ENCODE results near the gene RTN4RL1.

Gene RTN4RL1

GRCh38 chr17:1941272-1942065 is 83.7 kb downstream of the RTN4RL1 start:
- no peak overlapping the region for H3K27ac ChIP-seq (ENCODE audit: low read depth, low read length)
- no peaks in the 10 kb centered on the region; the same call in 1 of the 2 replicates for H3K27me3 ChIP-seq (ENCODE audit: control insufficient read depth, insufficient read depth, low read length)
- no peaks in the 10 kb centered on the region for H3K4me1 ChIP-seq (ENCODE audit: control insufficient read depth, insufficient read depth, low read length)
- no peaks in the 10 kb centered on the region for H3K36me3 ChIP-seq (ENCODE audit: control insufficient read depth, insufficient read depth, low read length)
- no peak overlapping the region for H3K9ac ChIP-seq (ENCODE audit: low read length)
- H3K4me3 ChIP-seq (ENCODE audit: low read depth, low read length): no peak overlapping the region
- no peaks in the 10 kb centered on the region for H3K9me3 ChIP-seq (ENCODE audit: control insufficient read depth, insufficient read depth, low read depth, low read length)

- H3K27ac ChIP-seq (ENCODE audit: low read depth, low read length): no peak overlapping the region
Measured at GRCh38 chr17:1940810-1941185, 84.3 kb downstream of the RTN4RL1 start.

GRCh38 chr17:1939981-1940809 is 84.9 kb downstream of the RTN4RL1 start:
- Histone ChIP-seq H3K27ac (ENCODE audit: low read depth, low read length) (no peak overlapping the region), H3K9ac (ENCODE audit: low read length) (no peak overlapping the region), H3K4me1 (ENCODE audit: control insufficient read depth, insufficient read depth, low read length) (no peaks in the 10 kb centered on the region)

More at GRCh38 chr17:1940810-1941185, 84.3 kb downstream of the RTN4RL1 start:
- H3K9ac ChIP-seq (ENCODE audit: low read length): no peak overlapping the region
- no peaks in the 10 kb centered on the region; the same call in 1 of the 2 replicates for H3K27me3 ChIP-seq (ENCODE audit: control insufficient read depth, insufficient read depth, low read length)
- H3K9me3 ChIP-seq (ENCODE audit: control insufficient read depth, insufficient read depth, low read depth, low read length): no peaks in the 10 kb centered on the region
- H3K4me1 ChIP-seq (ENCODE audit: control insufficient read depth, insufficient read depth, low read length): no peaks in the 10 kb centered on the region
- H3K4me3 ChIP-seq (ENCODE audit: low read depth, low read length): no peak overlapping the region
- H3K36me3 ChIP-seq (ENCODE audit: control insufficient read depth, insufficient read depth, low read length): no peaks in the 10 kb centered on the region

GRCh38 chr17:1937461-1937860 is 87.7 kb downstream of the RTN4RL1 start:
- no peak overlapping the region for H3K27ac ChIP-seq (ENCODE audit: low read depth, low read length)
- H3K36me3 ChIP-seq (ENCODE audit: control insufficient read depth, insufficient read depth, low read length): no peaks in the 10 kb centered on the region
- no peak overlapping the region for H3K9ac ChIP-seq (ENCODE audit: low read length)
- peaks cover 5% of the 10 kb centered on the region; the same call in 1 of the 2 replicates for H3K27me3 ChIP-seq (ENCODE audit: control insufficient read depth, insufficient read depth, low read length)
- H3K4me3 ChIP-seq (ENCODE audit: low read depth, low read length): no peak overlapping the region
- no peaks in the 10 kb centered on the region for H3K4me1 ChIP-seq (ENCODE audit: control insufficient read depth, insufficient read depth, low read length)
- H3K9me3 ChIP-seq (ENCODE audit: control insufficient read depth, insufficient read depth, low read depth, low read length): no peaks in the 10 kb centered on the region

More at GRCh38 chr17:1939981-1940809, 84.9 kb downstream of the RTN4RL1 start:
- no peaks in the 10 kb centered on the region for H3K9me3 ChIP-seq (ENCODE audit: control insufficient read depth, insufficient read depth, low read depth, low read length)
- H3K4me3 ChIP-seq (ENCODE audit: low read depth, low read length): no peak overlapping the region
- no peaks in the 10 kb centered on the region for H3K36me3 ChIP-seq (ENCODE audit: control insufficient read depth, insufficient read depth, low read length)
- no peaks in the 10 kb centered on the region; the same call in 1 of the 2 replicates for H3K27me3 ChIP-seq (ENCODE audit: control insufficient read depth, insufficient read depth, low read length)

GRCh38 chr17:1936766-1937165 is 88.4 kb downstream of the RTN4RL1 start:
- Histone ChIP-seq H3K27ac (ENCODE audit: low read depth, low read length) (no peak overlapping the region), H3K36me3 (ENCODE audit: control insufficient read depth, insufficient read depth, low read length) (no peaks in the 10 kb centered on the region), H3K9ac (ENCODE audit: low read length) (no peak overlapping the region), H3K4me1 (ENCODE audit: control insufficient read depth, insufficient read depth, low read length) (peaks cover 7% of the 10 kb centered on the region; the same call in 1 of the 2 replicates), H3K27me3 (ENCODE audit: control insufficient read depth, insufficient read depth, low read length) (peaks cover 5% of the 10 kb centered on the region; the same call in 1 of the 2 replicates), H3K9me3 (ENCODE audit: control insufficient read depth, insufficient read depth, low read depth, low read length) (no peaks in the 10 kb centered on the region), H3K4me3 (ENCODE audit: low read depth, low read length) (no peak overlapping the region)

GRCh38 chr17:1934901-1935300 is 90.2 kb downstream of the RTN4RL1 start:
- Histone ChIP-seq H3K27me3 (ENCODE audit: control insufficient read depth, insufficient read depth, low read length) (peaks cover 16% of the 10 kb centered on the region), H3K9me3 (ENCODE audit: control insufficient read depth, insufficient read depth, low read depth, low read length) (no peaks in the 10 kb centered on the region), H3K4me1 (ENCODE audit: control insufficient read depth, insufficient read depth, low read length) (peaks cover 7% of the 10 kb centered on the region; the same call in 1 of the 2 replicates), H3K27ac (ENCODE audit: low read depth, low read length) (no peak overlapping the region), H3K36me3 (ENCODE audit: control insufficient read depth, insufficient read depth, low read length) (no peaks in the 10 kb centered on the region), H3K4me3 (ENCODE audit: low read depth, low read length) (no peak overlapping the region), H3K9ac (ENCODE audit: low read length) (no peak overlapping the region)

GRCh38 chr17:1933875-1934715 is 91.0 kb downstream of the RTN4RL1 start:
- H3K27me3 ChIP-seq (ENCODE audit: control insufficient read depth, insufficient read depth, low read length): peaks cover 20% of the 10 kb centered on the region
- no peak overlapping the region for H3K4me3 ChIP-seq (ENCODE audit: low read depth, low read length)
- no peaks in the 10 kb centered on the region for H3K36me3 ChIP-seq (ENCODE audit: control insufficient read depth, insufficient read depth, low read length)
- no peak overlapping the region for H3K27ac ChIP-seq (ENCODE audit: low read depth, low read length)
- H3K9ac ChIP-seq (ENCODE audit: low read length): no peak overlapping the region
- peaks cover 7% of the 10 kb centered on the region; the same call in 1 of the 2 replicates for H3K4me1 ChIP-seq (ENCODE audit: control insufficient read depth, insufficient read depth, low read length)
- H3K9me3 ChIP-seq (ENCODE audit: control insufficient read depth, insufficient read depth, low read depth, low read length): no peaks in the 10 kb centered on the region

GRCh38 chr17:1931844-1932579 is 93.1 kb downstream of the RTN4RL1 start:
- H3K4me1 ChIP-seq (ENCODE audit: control insufficient read depth, insufficient read depth, low read length): peaks cover 7% of the 10 kb centered on the region; the same call in 1 of the 2 replicates
- no peak overlapping the region for H3K27ac ChIP-seq (ENCODE audit: low read depth, low read length)
- H3K4me3 ChIP-seq (ENCODE audit: low read depth, low read length): peak overlapping the region; percentile 30
- H3K9me3 ChIP-seq (ENCODE audit: control insufficient read depth, insufficient read depth, low read depth, low read length): no peaks in the 10 kb centered on the region
- no peak overlapping the region for H3K9ac ChIP-seq (ENCODE audit: low read length)
- no peaks in the 10 kb centered on the region for H3K36me3 ChIP-seq (ENCODE audit: control insufficient read depth, insufficient read depth, low read length)
- peaks cover 20% of the 10 kb centered on the region for H3K27me3 ChIP-seq (ENCODE audit: control insufficient read depth, insufficient read depth, low read length)

GRCh38 chr17:1930337-1930645 is 94.8 kb downstream of the RTN4RL1 start:
- Histone ChIP-seq H3K9ac (ENCODE audit: low read length) (no peak overlapping the region), H3K36me3 (ENCODE audit: control insufficient read depth, insufficient read depth, low read length) (no peaks in the 10 kb centered on the region), H3K4me1 (ENCODE audit: control insufficient read depth, insufficient read depth, low read length) (peaks cover 7% of the 10 kb centered on the region; the same call in 1 of the 2 replicates), H3K27me3 (ENCODE audit: control insufficient read depth, insufficient read depth, low read length) (peaks cover 20% of the 10 kb centered on the region), H3K9me3 (ENCODE audit: control insufficient read depth, insufficient read depth, low read depth, low read length) (no peaks in the 10 kb centered on the region), H3K27ac (ENCODE audit: low read depth, low read length) (no peak overlapping the region), H3K4me3 (ENCODE audit: low read depth, low read length) (no peak overlapping the region)

- Histone ChIP-seq H3K36me3 (ENCODE audit: control insufficient read depth, insufficient read depth, low read length) (no peaks in the 10 kb centered on the region), H3K9me3 (ENCODE audit: control insufficient read depth, insufficient read depth, low read depth, low read length) (no peaks in the 10 kb centered on the region), H3K9ac (ENCODE audit: low read length) (no peak overlapping the region), H3K27me3 (ENCODE audit: control insufficient read depth, insufficient read depth, low read length) (peaks cover 20% of the 10 kb centered on the region), H3K4me3 (ENCODE audit: low read depth, low read length) (no peak overlapping the region), H3K27ac (ENCODE audit: low read depth, low read length) (no peak overlapping the region), H3K4me1 (ENCODE audit: control insufficient read depth, insufficient read depth, low read length) (peaks cover 7% of the 10 kb centered on the region; the same call in 1 of the 2 replicates)
Measured at GRCh38 chr17:1928976-1929375, 96.2 kb downstream of the RTN4RL1 start.
